HG03196 (cell line): ENCODE measurements around the gene C11orf68.
A peak's percentile ranks its signal among the peaks of the same experiment; 100 is the strongest.

ENCODE experiments used
- ATAC-seq: cut with Tn5 transposase; IDR thresholded peaks from one replicate; pipeline ENCODE4 v1.9.1; 2021; ENCODE audit not compliant: unreplicated experiment

C11orf68 gene

DNA sequence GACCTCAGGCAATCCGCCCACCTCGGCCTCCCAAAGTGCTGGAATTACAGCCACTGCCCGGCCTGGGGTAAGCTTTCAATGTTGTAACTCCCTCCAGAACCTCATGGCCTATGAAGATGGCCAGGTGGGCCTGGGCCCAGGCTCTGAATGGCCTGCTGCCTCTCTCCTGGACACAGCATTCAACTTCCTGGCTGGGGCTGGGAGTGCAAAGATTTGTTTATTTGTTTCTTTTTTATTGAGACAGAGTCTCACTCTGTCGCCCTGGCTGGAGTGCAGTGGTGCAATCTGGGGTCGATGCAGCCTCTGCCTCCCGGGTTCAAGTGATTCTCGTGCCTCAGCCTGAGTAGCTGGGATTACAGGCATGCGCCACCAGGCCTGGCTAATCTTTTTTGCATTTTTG is 25.9 kb upstream of the C11orf68 start:
- ATAC-seq, result no peak

DNA sequence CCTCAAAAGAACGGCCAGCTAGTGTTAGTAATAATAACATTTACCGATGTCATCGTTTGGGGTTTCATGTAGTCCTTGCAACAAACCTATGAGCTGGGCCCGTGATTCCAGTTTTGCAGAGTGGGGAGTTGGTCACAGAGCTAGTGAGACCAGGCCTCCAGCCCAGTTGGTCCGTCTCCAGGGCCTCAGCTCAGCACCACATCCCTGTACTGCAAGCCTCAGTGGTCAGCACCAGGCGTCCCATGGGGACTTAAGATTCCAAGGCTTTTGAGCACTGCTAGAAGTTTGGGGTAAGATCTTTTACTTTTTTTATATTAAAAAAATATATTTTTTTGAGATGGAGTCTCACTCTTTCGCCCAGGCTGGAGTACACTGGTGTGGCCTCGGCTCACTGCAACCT is 25.3 kb upstream of the C11orf68 start:
- ATAC-seq, result no peak

DNA sequence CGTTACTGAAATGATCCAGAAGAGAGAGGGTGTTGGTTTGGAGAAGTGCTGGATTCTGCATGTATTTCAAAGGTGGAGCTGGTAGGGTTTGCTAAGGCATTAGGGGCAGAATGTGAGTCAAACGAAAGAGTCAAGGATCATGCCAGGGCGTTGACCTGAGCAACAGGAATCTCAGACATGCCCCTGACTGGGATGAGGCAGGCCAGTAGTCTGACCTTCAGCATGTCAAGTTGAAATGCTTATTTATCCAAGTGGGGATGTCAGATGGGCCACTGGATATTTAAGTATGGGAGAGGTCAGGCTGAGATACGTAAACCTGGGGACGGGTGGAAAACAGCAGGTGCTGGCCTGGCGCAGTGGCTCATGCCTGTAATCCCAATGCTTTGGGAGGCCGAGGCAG is 23.7 kb upstream of the C11orf68 start:
- ATAC-seq, result no peak

DNA sequence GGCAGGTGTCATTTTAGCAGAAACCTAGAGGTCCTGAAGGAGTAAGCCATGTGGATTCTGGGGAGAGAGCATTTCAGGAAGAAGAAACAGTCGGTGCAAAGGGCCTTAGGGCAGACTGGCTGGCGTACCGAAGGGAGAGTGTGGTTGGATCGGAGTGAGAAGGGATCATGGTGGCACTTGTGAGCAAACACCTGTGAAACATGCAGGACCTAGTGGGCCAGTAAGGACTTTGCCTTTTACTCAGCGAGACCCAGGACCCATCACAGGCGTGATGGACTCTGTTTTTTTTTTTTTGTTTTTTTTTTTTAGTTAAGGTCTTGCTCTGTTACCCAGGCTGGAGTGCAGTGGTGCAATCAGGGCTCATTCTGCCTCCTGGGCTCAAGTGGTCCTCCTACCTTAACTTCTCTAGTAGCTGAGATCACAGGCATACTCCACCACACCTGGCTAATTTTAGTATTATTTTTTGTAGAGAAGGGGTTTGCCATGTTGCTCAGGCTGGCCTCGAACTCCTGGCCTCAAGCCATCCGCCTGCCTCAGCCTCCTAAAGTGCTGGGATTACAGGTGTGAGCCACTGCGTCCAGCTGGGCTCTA is 23.0 kb upstream of the C11orf68 start:
- ATAC-seq, result no peak

DNA sequence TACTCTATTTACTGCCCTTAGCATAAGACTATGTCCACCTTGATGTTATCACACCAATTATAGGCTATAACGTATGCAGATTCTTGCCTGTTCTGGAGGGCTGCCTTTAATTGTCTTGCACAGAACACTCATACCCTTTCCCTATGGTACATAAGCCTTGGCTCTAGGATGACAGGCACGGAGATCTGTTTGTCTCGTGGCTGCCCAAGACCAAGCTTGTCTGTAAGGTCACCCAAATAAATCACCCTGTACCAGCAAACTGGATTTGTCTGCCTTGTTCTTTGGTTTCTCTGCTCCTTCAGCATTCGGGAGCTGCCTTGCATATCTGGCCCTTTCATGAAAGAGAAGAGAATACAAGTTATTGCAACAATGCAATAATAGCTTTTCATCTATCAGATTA is 18.9 kb upstream of the C11orf68 start:
- ATAC-seq, result no peak

DNA sequence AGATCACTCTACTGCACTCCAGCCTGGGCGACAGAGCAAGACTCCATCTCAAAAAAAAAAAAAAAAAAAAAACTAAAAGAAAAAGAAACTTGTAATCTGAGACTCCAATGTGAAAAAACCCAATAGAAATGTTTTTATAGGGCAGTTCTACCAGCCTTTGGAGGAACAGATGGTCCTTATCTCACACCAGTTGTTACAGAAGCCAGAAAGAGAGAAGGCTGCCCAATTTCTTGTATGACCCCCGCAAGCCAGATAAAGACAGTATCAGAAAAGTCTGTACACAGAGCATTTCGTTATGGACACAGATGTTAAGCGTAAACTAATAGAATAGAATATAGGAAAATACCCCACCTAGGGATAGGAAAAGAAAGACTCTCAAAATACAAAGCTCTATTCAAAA is 15.2 kb upstream of the C11orf68 start:
- no peak for ATAC-seq

DNA sequence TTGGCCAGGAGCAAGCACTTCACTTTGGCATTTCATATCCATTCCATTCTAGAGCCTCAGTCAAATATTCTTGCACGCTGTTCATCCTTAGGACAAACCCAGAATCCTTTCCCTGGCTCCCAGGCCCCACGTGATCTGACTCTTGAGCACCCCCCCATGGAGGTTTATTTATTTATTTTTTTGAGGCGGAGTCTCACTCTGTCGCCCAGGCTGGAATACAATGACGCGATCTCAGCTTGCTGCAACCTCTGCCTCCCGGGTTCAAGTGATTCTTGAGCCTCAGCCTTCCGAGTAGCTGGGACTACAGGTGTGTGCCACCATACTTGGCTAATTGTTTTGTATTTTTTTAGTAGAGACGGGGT is 13.7 kb upstream of the C11orf68 start:
- no peak for ATAC-seq

DNA sequence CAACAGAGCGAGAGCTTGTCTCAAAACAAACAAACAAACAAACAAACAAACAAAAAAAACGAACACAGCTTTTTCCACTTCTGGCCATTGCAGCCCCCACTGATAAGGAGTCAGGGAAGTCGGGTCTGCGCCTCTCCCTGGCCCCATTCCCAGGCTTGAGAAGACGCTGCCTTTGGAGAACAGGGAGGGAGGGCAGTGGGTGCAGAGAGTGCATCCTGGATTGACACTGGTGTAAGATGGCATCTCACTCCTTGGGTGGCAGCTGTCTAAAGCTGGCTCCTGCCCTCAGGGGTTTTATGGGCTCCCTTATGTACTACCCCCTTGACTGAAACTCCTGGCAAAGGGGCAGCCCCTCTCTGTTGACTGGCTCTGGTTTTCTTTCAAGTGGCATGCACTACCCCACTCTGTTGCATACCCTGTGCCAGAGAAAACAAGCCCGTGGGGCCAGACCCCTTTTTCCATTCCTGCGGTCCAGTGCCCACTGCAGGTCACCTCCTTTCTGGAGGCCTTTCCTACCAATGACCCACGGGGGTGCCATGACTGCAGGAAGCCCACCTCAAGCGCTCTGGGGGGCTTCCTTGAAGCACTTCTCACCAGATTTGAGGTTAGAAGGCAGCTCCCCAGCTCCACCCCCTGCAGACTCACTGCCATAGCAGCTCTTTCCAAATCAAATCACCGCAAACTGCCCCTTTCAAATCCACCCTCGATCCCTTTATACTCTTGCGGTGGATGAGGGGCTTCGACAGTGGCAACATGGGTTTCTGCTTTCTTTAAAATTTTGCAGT is 13.1 kb upstream of the C11orf68 start:
- no peak for ATAC-seq

DNA sequence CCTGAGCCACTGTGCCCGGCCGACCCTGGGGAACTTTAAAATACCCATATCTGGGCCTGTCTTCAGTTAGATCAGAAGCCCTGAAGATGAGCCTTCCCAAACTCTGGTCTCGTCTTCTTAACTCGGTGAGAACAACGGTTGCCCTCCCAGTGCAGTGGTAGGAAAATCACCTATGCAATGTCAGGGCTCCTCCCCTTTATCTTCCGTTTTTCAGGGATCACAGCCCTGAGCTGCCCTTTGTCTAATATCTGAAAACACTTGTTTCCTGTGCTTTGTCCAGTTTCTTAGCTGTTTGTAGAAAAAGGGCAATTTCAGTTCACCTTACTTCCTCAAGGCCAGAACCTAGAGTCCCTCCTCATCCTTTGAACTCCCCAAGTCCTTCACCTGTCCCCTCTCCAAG is 9.8 kb upstream of the C11orf68 start:
- no peak for ATAC-seq

DNA sequence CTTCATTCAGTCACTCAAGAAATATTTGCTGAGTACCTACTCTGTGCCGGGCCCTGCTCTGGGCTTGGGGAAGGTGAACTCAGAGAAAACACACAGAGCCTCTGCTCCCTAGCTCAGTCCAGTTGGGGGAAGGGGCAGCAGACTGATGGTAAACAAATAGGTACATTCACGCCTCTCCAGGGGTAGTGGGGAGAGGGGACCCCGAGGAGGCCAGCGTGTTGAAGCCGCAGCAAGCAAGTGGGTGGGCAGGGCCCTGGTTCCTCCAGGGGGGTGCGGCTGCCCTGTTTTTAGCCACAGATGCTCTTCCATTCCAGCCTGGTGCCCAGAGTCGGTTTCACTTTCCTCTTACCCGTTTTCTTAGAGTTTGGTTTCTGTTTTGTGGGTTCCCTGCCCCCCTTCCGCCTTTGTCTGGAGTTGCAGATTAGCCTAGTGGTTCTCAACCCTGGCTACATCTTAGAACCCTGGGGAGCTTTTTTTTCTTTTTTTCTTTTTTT is 9.1 kb upstream of the C11orf68 start:
- ATAC-seq, result peak; percentile 56

DNA sequence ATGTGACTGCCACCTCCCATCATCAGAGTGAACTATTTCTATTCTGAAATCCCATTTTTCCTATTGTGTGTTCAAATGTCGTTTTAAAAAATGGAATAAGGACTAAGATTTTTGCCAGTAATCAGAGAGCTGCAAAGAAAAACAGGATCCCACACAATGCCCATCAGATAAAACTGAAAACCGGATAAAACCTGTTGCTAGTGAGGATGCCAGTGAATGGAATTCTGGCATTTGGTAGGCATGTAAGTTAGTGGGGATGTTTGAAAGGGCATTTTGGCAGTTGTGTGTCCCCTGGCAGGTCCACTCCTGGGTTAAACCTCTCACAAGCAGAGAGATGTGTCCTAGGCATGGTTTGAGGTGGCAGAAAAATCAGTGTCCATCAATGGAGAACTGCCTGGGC is 6.5 kb upstream of the C11orf68 start:
- no peak for ATAC-seq

DNA sequence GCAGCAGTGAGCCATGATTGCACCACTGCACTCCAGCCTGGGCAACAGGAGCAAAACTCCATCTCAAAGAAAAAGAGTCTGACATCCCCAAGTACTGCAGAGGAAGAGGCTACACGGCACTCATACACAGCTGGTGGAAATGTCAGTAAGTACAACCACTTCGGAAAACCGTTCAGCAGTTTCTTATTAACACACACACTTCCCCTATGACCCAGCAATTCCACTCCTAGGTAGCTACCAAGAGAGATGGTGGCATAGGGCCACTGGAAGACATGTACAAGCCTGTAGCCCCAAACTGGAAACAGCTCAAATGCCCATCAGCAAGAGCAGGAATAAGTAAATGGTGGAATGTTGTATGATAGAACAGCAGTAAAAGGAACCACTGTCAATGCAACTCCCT is 3.7 kb upstream of the C11orf68 start:
- ATAC-seq, result no peak

DNA sequence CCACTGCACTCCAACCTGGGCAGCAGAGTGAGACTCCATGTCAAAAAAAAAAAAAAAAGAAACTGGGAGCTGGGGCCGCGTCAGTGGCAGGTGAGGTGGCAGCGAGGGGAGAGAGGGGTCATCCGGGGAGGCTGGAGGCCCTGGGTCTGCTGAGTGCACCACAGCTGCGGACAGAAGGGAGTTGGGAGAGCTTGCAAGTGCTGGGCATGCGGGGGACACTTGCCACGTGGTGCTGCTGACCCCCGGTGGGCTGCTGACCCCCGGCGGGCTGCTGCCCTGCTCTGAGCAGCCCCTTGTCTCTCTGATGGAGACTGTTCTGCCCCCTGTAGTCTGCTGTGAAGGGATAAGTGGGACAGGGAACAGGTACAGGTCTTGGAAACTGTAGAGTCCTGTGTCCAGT is 3.0 kb upstream of the C11orf68 start:
- no peak for ATAC-seq

DNA sequence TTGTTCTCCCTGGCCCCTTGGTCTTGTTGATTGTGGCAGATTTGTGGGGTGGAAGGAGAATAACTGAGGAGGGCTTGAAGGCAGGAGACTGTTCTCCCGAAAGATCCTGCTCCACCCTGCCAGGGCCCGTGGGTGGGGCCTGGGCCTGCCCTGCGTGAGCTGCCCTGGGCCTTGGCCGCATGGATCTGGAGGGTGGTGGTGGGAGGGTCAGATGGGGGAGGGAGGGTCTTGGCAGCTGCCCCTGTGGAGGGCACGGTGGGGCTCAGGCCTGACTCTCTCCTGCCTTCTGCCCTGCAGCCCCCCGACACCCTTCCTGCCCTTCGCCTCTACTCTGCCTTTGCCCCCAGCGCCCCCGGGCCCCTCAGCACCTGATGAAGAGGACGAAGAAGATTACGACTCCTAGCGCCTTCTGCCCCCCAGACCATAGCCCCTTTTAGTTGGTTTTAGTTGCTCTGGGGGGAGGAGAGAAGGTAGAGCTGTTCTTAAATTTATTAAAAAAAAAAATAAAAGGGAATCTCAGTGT is 2.2 kb upstream of the C11orf68 start:
- ATAC-seq, result no peak

DNA sequence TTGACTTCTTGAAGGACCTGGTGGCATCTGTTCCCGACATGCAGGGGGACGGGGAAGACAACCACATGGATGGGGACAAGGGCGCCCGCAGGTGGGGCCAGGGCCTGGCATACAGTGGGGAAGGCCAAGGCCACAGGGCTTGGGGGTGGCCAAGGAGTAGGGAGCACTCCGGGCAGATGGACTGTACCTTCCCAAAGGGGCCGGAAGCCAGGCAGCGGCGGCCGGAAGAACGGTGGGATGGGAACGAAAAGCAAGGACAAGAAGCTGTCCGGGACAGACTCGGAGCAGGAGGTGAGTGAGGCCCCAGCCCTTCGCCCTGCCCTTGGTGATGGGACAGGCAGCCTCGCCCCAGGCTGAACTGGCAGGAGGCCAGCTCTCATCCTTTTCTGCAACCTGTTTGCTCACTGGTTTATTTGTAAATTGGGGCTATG is 1.5 kb upstream of the C11orf68 start:
- no peak for ATAC-seq

DNA sequence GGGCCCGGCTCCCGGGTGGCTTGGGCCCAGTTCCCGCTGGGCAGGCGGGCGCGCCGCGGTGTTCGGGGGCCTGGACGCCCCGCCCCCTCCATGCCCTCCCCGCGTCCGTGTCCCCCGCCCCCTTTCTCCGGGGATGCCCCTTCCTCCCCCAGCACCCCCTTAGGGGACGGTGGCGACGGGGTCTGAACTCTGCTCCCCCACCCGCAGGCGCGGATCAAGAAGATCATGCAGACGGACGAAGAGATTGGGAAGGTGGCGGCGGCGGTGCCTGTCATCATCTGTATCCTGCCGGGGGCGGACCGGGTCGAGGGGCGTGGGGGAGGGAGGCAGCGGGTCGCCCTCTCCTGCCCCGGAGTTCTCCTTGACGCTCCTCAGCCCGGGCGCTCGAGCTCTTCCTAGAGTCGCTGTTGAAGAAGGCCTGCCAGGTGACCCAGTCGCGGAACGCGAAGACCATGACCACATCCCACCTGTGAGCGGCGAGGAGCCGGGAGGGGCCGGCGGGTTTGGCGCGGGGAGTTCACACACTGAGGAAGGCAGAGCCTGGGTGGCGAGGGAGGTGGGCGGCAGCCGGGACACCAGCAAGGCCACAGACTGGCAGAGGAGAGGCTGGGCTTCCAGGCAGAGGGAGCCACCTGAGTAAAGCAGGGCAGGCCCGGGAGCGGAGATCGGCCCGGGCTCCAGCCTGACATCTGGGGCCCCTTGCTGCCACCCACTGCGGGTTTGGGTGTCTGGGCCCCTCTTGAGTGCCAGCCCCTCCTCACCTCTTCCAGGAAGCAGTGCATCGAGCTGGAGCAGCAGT is 910 bp upstream of the C11orf68 start:
- ATAC-seq, result peak; percentile 28

DNA sequence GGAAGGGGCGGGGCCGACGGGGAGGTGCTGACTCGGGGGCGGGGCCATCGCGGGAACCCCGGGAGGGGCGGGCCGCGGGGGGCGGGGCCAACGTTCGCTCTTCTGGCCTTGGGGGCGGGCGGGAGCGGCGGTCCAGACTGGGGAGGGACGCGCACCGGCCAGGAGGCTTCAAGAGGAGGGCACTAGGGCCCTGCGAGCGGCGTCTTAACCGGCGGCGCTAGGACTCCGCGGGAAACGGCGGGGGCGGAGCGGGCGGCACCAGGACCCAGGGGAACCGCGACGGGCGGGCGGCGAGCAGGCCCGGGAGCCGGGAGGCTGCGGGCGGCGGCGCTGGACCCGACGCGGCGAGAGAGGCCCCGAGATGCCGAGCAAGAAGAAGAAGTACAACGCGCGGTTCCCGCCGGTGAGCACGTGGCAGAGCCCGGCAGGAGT is 295 bp upstream of the C11orf68 start, which contains the start of gene DRAP1:
Gene DRAP1 (plus strand): TSS at position 286 of the 432 bp plus-strand sequence. CDS start 76 bp downstream, at position 362.
- peak; percentile 73 for ATAC-seq

DNA sequence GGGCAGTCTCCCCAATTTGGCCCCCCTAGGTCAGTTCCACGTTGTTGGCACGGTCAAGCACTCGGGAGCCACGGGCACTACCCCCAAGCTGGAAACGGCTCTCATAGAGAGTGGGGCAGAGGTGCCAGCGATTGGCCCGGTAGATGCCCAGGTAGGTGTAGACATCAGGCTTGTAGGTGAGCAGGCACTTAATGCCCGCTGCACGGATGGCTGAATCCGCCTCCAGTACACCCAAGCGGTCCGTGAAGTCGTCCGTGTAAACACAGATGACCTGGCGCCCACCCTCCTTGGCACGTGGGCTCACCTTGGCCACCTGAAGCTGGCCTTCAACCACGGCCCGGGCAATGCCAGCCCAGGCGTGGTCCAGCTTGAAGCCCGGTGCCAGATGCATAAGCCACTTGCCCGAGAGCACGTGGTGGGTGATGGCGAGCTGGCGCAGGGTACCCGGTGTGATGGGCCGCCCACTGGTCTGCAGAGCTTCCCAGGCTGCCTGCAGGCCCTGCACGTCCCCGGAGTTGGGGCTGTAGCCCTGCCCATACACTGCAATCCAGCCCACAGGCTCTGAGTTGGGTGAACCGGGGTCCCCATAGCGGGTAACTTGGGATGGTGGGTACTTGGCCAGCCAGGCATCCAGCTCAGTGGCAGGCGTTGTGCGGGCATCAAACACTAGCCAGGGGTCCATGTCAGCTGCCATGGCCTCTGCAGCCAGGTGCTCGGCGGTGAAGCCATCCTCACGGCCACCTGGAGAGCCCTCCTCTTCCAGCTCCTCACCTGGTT is 1.2 kb downstream of the C11orf68 start:
- ATAC-seq, result no peak

DNA sequence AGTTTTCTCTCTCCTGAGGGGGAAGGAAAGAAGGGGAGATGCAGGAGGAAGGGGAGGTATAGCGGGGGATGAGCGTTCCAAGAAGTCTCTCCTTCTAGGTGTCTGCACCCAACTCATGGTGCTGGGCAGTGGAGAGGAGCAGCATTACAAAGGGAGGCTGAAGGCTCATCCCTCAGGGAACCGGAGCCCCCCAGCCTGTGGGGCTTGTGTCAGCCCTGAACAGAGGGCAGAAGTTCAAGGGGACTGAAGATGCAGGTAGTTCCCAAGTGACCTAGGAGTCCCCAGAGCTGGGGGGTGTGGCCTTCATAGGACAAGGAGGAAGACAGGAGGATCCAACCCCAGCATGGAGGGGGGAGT is 1.8 kb downstream of the C11orf68 start:
- ATAC-seq, result no peak

DNA sequence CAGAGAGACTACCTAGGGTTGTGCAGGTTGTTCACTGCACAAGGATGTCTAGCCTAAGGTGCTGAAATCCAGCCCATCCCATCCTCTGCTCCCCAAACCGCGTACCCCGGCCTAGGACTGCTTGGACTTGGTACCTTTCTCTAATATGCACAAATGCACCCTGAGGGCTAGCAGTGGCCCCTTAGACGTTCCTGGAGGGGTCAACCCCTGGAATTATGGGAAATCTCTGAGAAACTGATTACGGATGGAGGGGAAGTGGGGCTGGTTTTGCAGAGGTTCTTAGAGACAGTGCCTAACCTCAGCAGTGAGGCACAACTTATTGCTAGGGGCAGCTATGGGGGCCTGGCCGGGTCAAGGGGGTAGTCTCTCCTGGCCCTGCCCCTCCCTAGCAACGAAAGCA is 2.5 kb downstream of the C11orf68 start:
- ATAC-seq, result no peak

DNA sequence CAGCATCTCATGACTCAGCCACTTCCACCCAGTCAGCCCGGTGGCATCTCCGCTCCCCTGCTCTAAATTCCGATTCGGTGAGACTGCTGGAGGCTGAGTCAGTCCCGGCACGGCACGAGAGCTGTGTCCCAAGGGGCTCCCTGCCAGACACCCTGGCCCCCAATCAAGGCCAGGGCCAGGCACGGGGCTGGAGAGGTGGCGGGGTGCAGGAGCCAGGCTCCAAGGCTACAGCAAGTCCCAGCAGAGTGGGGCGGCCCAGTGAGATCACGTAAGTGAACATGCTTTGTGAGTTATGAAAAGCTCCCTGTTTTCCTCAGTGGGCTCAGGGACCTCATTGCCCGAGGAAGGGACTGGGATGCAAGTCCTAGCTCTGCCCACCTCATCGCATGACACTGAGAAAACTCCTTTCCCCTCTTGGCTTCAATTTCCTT is 3.0 kb downstream of the C11orf68 start:
- ATAC-seq, result no peak
